A673 (cell line): Measurements from ENCODE around the gene MAML3. TPM values are rescaled to one million over a fixed set of nuclear protein-coding genes. Genes with fewer than 3 reads are reported as not detected.

ENCODE experiments used
- BruUV-seq: library from RNA; stranded (reverse); fragments of 400-500 nt; replicated peaks from 2 replicates; lab custom pipeline; 2021; lab: Mats Ljungman, UMichigan
- CTCF ChIA-PET: fragments of 300-600 bp; sonication (Branson Sonifier 250); formaldehyde crosslinking; loops from one replicate; lab custom pipeline; 2022; ENCODE audit warnings: antibody characterized with exemption; lab: Charles Lee
- POLR2A ChIA-PET: fragments of 300-600 bp; sonication (Branson Sonifier 250); formaldehyde crosslinking; loops from one replicate; lab custom pipeline; 2022; ENCODE audit warnings: antibody characterized with exemption; ENCODE audit not compliant: low non-redundant PET; lab: Charles Lee
- DNase-seq: peaks from one replicate; pipeline ENCODE4 v3.0.0-alpha.2; 2015; ENCODE audit warnings: low spot score
- H3K27ac ChIP-seq: fragments of 200-600 bp; sonication (generic); 2 replicates; pipeline ENCODE4 v1.5.1; 2016; ENCODE audit warnings: mixed run types, low read depth, mild to moderate bottlenecking, mixed read lengths, antibody characterized with exemption, low read length; ENCODE audit not compliant: poor library complexity, severe bottlenecking
- H3K27me3 ChIP-seq: fragments of 200-600 bp; sonication (generic); replicated peaks from 2 replicates; pipeline ENCODE4 v1.6.1; 2017; ENCODE audit warnings: mixed run types, low read depth, mild to moderate bottlenecking, mixed read lengths, antibody characterized with exemption, low read length; ENCODE audit not compliant: insufficient read depth, poor library complexity
- H3K36me3 ChIP-seq: fragments of 200-600 bp; sonication (generic); 2 replicates; pipeline ENCODE4 v1.6.1; 2016; ENCODE audit warnings: mixed run types, mild to moderate bottlenecking, mixed read lengths, antibody characterized with exemption, low read length; ENCODE audit not compliant: insufficient read depth, poor library complexity, severe bottlenecking
- H3K4me1 ChIP-seq: fragments of 200-600 bp; sonication (generic); 2 replicates; pipeline ENCODE4 v1.6.1; 2017; ENCODE audit warnings: mixed run types, mild to moderate bottlenecking, mixed read lengths, antibody characterized with exemption, low read length; ENCODE audit not compliant: insufficient read depth, poor library complexity, severe bottlenecking
- H3K4me3 ChIP-seq: fragments of 200-600 bp; sonication (generic); 2 replicates; pipeline ENCODE4 v1.5.1; 2016; ENCODE audit warnings: low read depth, mixed run types, mild to moderate bottlenecking, mixed read lengths, low read length; ENCODE audit not compliant: poor library complexity, severe bottlenecking
- H3K9me3 ChIP-seq: fragments of 200-600 bp; sonication (generic); 2 replicates; pipeline ENCODE4 v1.6.1; 2016; ENCODE audit warnings: mixed run types, low read depth, mild to moderate bottlenecking, mixed read lengths, antibody characterized with exemption, low read length; ENCODE audit not compliant: poor library complexity, severe bottlenecking
- EZH2 ChIP-seq: fragments of 200-600 bp; sonication (generic); IDR thresholded peaks from 2 replicates; pipeline ENCODE4 v1.6.1; 2017; ENCODE audit warnings: borderline replicate concordance, low read depth, mild to moderate bottlenecking, mixed read lengths, antibody characterized with exemption, low read length; ENCODE audit not compliant: poor library complexity, severe bottlenecking
- intact Hi-C: fragments of 100-400 bp; cut with micrococcal nuclease; formaldehyde crosslinking; loops from one replicate; pipeline ENCODE4 v1.10.0; 2022; ENCODE audit not compliant: unreplicated experiment
- total RNA-seq: library from RNA; stranded (reverse); gene quantifications from 2 replicates; pipeline ENCODE4 v1.2.3, GENCODE V29; 2021
- TF ChIP-seq, protein P1 (sequence below): fragments of 300-800, 200-600 bp; sonication (generic); conservative IDR thresholded peaks from 2 replicates; pipeline ENCODE4 v1.5.1; 2017; ENCODE audit warnings: low read depth, mild to moderate bottlenecking, antibody characterized with exemption, low read length, moderate library complexity, mixed read lengths

The MAML3 gene
- total RNA-seq, 1 experiment from 2014 or later = 3.7 TPM

DNA sequence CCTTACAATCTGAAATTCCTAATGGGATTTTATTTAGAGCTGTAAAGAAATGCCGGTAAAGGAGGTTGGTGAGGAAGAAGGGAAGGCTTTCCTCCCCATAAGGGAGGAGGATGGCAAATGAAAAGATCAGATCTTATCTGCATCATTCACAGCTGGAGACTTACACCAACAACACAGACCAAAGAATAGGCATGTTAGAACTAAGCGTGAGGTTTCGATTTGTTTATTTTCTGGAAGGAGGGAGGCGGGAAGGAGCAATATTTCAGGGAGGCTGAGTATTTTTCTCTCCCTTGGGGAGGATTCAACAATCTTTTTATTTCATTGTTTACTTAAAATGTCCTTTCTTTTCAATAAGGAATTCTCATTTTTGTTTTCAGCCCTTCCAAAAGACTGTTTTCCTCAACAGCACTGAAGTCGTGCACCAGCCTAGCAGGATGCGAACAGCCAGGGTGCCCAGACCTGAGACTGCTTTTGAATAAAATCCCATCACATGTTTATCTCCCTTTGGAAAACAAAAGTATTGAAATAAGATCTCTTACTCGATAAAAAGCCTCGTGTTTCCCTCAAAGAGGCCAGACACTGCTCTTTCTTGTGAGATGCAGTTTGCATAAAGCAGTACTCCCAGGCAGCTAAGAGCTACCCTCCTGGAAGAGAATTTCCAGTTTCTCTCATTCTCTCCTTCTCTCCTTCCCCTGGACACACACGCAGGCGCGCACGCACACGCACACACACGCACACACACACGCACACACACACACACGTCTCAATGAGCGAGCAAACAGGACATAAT, 252.3 kb downstream of the MAML3 start:
- Histone ChIP-seq H3K9me3 (no peaks in the 10 kb centered on the region), H3K36me3 (no peaks in the 10 kb centered on the region), H3K27ac (no peak overlapping the region), H3K4me1 (peaks cover 2% of the 10 kb centered on the region), H3K4me3 (no peak overlapping the region), H3K27me3 (no peaks in the 10 kb centered on the region)
- CTCF ChIA-PET = no interaction called here
- intact Hi-C loops = no loop called here
- no TSS peak for BruUV-seq
- POLR2A ChIA-PET = no interaction called here
- TF ChIP-seq, protein P1, sequence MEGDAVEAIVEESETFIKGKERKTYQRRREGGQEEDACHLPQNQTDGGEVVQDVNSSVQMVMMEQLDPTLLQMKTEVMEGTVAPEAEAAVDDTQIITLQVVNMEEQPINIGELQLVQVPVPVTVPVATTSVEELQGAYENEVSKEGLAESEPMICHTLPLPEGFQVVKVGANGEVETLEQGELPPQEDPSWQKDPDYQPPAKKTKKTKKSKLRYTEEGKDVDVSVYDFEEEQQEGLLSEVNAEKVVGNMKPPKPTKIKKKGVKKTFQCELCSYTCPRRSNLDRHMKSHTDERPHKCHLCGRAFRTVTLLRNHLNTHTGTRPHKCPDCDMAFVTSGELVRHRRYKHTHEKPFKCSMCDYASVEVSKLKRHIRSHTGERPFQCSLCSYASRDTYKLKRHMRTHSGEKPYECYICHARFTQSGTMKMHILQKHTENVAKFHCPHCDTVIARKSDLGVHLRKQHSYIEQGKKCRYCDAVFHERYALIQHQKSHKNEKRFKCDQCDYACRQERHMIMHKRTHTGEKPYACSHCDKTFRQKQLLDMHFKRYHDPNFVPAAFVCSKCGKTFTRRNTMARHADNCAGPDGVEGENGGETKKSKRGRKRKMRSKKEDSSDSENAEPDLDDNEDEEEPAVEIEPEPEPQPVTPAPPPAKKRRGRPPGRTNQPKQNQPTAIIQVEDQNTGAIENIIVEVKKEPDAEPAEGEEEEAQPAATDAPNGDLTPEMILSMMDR = no peak
- TF ChIP-seq EZH2 = no peak
- peak; percentile 15 for DNase-seq

DNA sequence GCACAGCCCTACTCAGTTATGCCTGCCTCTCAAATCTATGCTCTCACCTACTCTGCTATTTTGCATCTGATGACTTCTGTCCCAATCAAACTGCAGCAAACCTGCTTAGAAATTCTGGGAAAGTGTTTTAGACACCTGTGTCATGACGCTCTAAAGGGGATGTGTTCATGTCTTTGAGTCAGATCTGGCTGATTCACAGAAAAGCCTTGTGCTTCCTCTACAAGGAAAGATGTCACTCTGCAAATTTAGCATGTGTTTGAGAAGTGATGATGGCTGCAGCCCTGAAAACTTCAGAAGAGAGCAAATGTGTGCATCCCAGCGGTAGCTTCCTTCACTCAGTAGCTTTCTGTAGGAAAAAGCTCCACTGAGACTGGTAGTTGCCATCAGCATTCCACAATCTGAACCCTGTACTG, 253.0 kb downstream of the MAML3 start:
- H3K9me3 ChIP-seq = no peaks in the 10 kb centered on the region
- CTCF ChIA-PET = no interaction called here
- intact Hi-C loops = no loop called here

DNA sequence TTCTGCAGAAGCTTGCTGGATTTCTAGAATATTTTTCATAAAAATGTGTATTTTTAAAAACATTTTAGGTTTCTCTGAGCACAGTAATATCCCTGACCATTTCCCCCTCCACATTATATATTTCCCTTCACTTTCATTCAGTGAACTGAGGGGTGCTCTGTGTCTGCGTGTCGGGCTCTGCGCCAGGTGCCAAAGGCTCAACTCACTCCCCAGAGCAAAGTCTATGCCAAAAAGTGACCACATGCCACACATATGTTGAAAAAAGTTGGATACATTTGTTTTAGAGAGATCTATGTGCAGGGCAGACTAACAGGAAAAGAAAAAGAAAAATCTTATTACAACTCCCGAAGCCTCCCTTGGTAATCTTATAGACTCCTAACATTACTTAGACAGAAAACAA, 254.6 kb downstream of the MAML3 start:
- Histone ChIP-seq H3K9me3 (no peaks in the 10 kb centered on the region), H3K4me1 (no peaks in the 10 kb centered on the region), H3K27ac (no peak overlapping the region), H3K36me3 (no peaks in the 10 kb centered on the region), H3K4me3 (no peak overlapping the region), H3K27me3 (no peaks in the 10 kb centered on the region)
- DNase-seq = no peak
- ChIA-PET POLR2A (no interaction called here), CTCF (no interaction called here)
- intact Hi-C loops = no loop called here
- TF ChIP-seq, protein P1 = no peak
- no peak for TF ChIP-seq EZH2
- BruUV-seq = no TSS peak

More for the DNA sequence above, 253.0 kb downstream of the MAML3 start:
- no peak overlapping the region for H3K27ac ChIP-seq
- H3K27me3 ChIP-seq = no peaks in the 10 kb centered on the region
- no peaks in the 10 kb centered on the region for H3K36me3 ChIP-seq
- POLR2A ChIA-PET = no interaction called here
- no peak overlapping the region for H3K4me3 ChIP-seq
- H3K4me1 ChIP-seq = no peaks in the 10 kb centered on the region
- no peak for TF ChIP-seq EZH2
- TF ChIP-seq, protein P1 = no peak
- no peak for DNase-seq
- no TSS peak for BruUV-seq
